CD4-positive, alpha-beta T cell (primary cell): ENCODE data around the gene MPI. TPM values are rescaled to one million over a fixed set of nuclear protein-coding genes. Genes with fewer than 3 reads are reported as not detected.
"Not testable (repeated sequence)": the region's sequence is repeated elsewhere in the genome, so short reads cannot be mapped to it uniquely, and the experiment has no call there.

Experiments
- ATAC-seq: fragments of 200-7000 bp; cut with Tn5 transposase; one replicate; pipeline ENCODE4 v1.10.0; 2022; ENCODE audit warnings: mild to moderate bottlenecking; ENCODE audit not compliant: poor library complexity
- CTCF ChIA-PET: fragments of 350-600 bp; sonication (Branson Sonifier 250); formaldehyde crosslinking; loops from one replicate; lab custom pipeline; 2021; ENCODE audit warnings: antibody characterized with exemption, inconsistent platforms; lab: Charles Lee
- POLR2A ChIA-PET: fragments of 350-600 bp; sonication (Branson Sonifier 250); formaldehyde crosslinking; loops from one replicate; lab custom pipeline; 2021; ENCODE audit warnings: antibody characterized with exemption, inconsistent platforms; lab: Charles Lee
- DNase-seq, 14 experiments: peaks; one replicate each; pipeline ENCODE4 v3.0.0-alpha.2; 2013 to 2020; ENCODE audit warnings: mixed read lengths in 2 of 14
- H3K27ac ChIP-seq, 2 donors: one replicate each; pipeline versions ENCODE4 v1.5.1 to v1.7.0; 2013; ENCODE audit warnings: low read length in 2 of 2, low read depth in 1 of 2, mild to moderate bottlenecking in 1 of 2
- H3K27me3 ChIP-seq, 2 experiments: 1 replicate in 1 of 2; 2 replicates in 1 of 2; pipeline versions ENCODE4 v1.6.1 to v1.7.0; 2013; ENCODE audit warnings: low read length in 2 of 2, control low read depth in 1 of 2, mild to moderate bottlenecking in 1 of 2, moderate library complexity in 1 of 2; ENCODE audit not compliant: insufficient read depth in 2 of 2, control insufficient read depth in 1 of 2
- H3K36me3 ChIP-seq: one replicate; pipeline ENCODE4 v1.6.1; 2013; ENCODE audit warnings: low read length, control low read depth; ENCODE audit not compliant: insufficient read depth
- H3K4me1 ChIP-seq: one replicate; pipeline ENCODE4 v1.6.1; 2013; ENCODE audit warnings: low read length, control low read depth; ENCODE audit not compliant: insufficient read depth
- H3K4me3 ChIP-seq: one replicate; pipeline ENCODE4 v1.5.1; 2013; ENCODE audit warnings: mild to moderate bottlenecking, low read length, moderate library complexity
- H3K9me3 ChIP-seq, 2 experiments: 1 replicate in 1 of 2; 2 replicates in 1 of 2; pipeline versions ENCODE4 v1.6.1 to v1.7.0; 2013; ENCODE audit warnings: low read length in 2 of 2, mild to moderate bottlenecking in 2 of 2, control low read depth in 1 of 2, moderate library complexity in 1 of 2; ENCODE audit not compliant: control insufficient read depth in 1 of 2, insufficient read depth in 1 of 2
- H3K27ac Mint-ChIP-seq: one replicate; pipeline ENCODE4 v1.8.0; 2020; ENCODE audit warnings: mixed read lengths
- H3K27me3 Mint-ChIP-seq: one replicate; pipeline ENCODE4 v1.8.0; 2021; ENCODE audit warnings: mixed read lengths
- H3K36me3 Mint-ChIP-seq: one replicate; pipeline ENCODE4 v1.8.0; 2021; ENCODE audit warnings: low read depth, mixed read lengths
- H3K4me1 Mint-ChIP-seq: one replicate; pipeline ENCODE4 v1.8.0; 2021; ENCODE audit warnings: low read depth, mixed read lengths
- H3K4me3 Mint-ChIP-seq: one replicate; pipeline ENCODE4 v1.8.0; 2020; ENCODE audit warnings: mild to moderate bottlenecking, mixed read lengths
- H3K9me3 Mint-ChIP-seq: one replicate; pipeline ENCODE4 v1.8.0; 2020; ENCODE audit warnings: mixed read lengths
- intact Hi-C, 2 experiments: fragments of 100-400 bp; cut with DNase I in 1 of 2; cut with micrococcal nuclease in 1 of 2; formaldehyde crosslinking; loops; one replicate each; pipeline versions ENCODE4 v1.15.1 to v1.9.0; 2023 to 2025; cut with DNase I, micrococcal nuclease
- total RNA-seq, 174 experiments: library from RNA in 2 of 174; stranded (reverse) in 2 of 174; gene quantifications; one replicate each; pipeline ENCODE4 v1.2.3 and lab custom pipeline; 2021 to 2026
- TF ChIP-seq, protein P1 (sequence below): fragments of 200-600 bp; IDR thresholded peaks from one replicate; pipeline ENCODE4 v1.8.0; 2022; ENCODE audit warnings: antibody characterized with exemption, mild to moderate bottlenecking

Gene MPI
- total RNA-seq, 2 experiments from 2014 or later = 28.9 to 30.3 TPM

- CTCF ChIA-PET = interaction anchor here (1.5 kb wide), 1 partner anchor 121 kb away, joined by 3 read pairs; no protein-coding TSS in a partner anchor
- H3K4me3 Mint-ChIP-seq = peak overlapping the region; percentile 2
Observed at GRCh38 chr15:74908635-74909034, 18.8 kb downstream of the MPI start.

DNA sequence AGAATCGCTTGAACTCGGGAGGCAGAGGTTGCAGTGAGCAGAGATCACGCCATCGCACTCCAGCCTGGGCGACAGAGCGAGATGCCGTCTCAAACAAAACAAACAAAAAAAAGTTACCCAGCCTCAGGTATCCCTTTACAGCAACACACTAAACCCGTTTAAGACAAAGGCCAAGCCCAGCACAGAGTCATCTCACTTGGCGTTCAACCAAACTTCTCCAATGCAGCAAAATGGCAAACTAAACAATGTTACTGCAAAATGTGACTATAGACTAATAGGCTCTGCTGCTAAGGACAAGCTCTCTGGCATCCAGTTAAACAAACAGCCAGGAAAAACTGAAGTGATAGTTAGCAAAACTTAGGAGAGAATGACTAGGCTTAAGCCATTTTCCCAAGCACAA, 23.2 kb downstream of the MPI start:
- H3K4me3 ChIP-seq = no peak overlapping the region
- TF ChIP-seq, protein P1, sequence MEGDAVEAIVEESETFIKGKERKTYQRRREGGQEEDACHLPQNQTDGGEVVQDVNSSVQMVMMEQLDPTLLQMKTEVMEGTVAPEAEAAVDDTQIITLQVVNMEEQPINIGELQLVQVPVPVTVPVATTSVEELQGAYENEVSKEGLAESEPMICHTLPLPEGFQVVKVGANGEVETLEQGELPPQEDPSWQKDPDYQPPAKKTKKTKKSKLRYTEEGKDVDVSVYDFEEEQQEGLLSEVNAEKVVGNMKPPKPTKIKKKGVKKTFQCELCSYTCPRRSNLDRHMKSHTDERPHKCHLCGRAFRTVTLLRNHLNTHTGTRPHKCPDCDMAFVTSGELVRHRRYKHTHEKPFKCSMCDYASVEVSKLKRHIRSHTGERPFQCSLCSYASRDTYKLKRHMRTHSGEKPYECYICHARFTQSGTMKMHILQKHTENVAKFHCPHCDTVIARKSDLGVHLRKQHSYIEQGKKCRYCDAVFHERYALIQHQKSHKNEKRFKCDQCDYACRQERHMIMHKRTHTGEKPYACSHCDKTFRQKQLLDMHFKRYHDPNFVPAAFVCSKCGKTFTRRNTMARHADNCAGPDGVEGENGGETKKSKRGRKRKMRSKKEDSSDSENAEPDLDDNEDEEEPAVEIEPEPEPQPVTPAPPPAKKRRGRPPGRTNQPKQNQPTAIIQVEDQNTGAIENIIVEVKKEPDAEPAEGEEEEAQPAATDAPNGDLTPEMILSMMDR = no peak
- peaks cover 2% of the 10 kb centered on the region for H3K4me1 ChIP-seq
- Mint-ChIP-seq H3K4me3 (no peak overlapping the region), H3K27me3 (no peaks in the 10 kb centered on the region), H3K9me3 (no peaks in the 10 kb centered on the region), H3K4me1 (no peaks in the 10 kb centered on the region), H3K27ac (no peak overlapping the region), H3K36me3 (peaks cover 39% of the 10 kb centered on the region)
- no peaks in the 10 kb centered on the region for H3K9me3 ChIP-seq
- ChIA-PET CTCF (no interaction called here), POLR2A (no interaction called here)
- no peak overlapping the region for H3K27ac ChIP-seq
- ATAC-seq (no peak), DNase-seq (no peak)
- no peaks in the 10 kb centered on the region for H3K27me3 ChIP-seq
- intact Hi-C loops = no loop called here
- H3K36me3 ChIP-seq = peaks cover 32% of the 10 kb centered on the region

More at GRCh38 chr15:74908635-74909034, 18.8 kb downstream of the MPI start:
- Histone ChIP-seq H3K4me1 (peaks cover 28% of the 10 kb centered on the region), H3K27me3 (no peaks in the 10 kb centered on the region), H3K27ac (no peak overlapping the region), H3K9me3 (no peaks in the 10 kb centered on the region), H3K36me3 (peaks cover 19% of the 10 kb centered on the region), H3K4me3 (no peak overlapping the region)
- no peak for DNase-seq
- no peaks in the 10 kb centered on the region for H3K27me3 Mint-ChIP-seq
- no peaks in the 10 kb centered on the region for H3K9me3 Mint-ChIP-seq
- POLR2A ChIA-PET = interaction anchor here (1.1 to 1.3 kb wide), 2 partner anchors 13 to 15 kb away, joined by 3 read pairs; no protein-coding TSS in a partner anchor
- intact Hi-C loops = no loop called here
- TF ChIP-seq, protein P1 = no peak
- H3K36me3 Mint-ChIP-seq = peaks cover 42% of the 10 kb centered on the region
- H3K4me1 Mint-ChIP-seq = peaks cover 33% of the 10 kb centered on the region
- ATAC-seq = no peak
- no peak overlapping the region for H3K27ac Mint-ChIP-seq

GRCh38 chr15:74913799-74914198, 24.0 kb downstream of the MPI start:
- H3K4me3 ChIP-seq, CTCF ChIA-PET, H3K4me1 Mint-ChIP-seq, H3K4me1 ChIP-seq, intact Hi-C loops, H3K27me3 Mint-ChIP-seq, H3K27ac ChIP-seq, H3K27me3 ChIP-seq, ATAC-seq, H3K9me3 ChIP-seq, DNase-seq, H3K27ac Mint-ChIP-seq, H3K4me3 Mint-ChIP-seq, H3K9me3 Mint-ChIP-seq: not testable (repeated sequence)
- POLR2A ChIA-PET = interaction anchor here (1.4 kb wide), 1 partner anchor 12 kb away, joined by 3 read pairs; no protein-coding TSS in a partner anchor
- peaks cover 46% of the 10 kb centered on the region for H3K36me3 Mint-ChIP-seq
- H3K36me3 ChIP-seq = peaks cover 40% of the 10 kb centered on the region

DNA sequence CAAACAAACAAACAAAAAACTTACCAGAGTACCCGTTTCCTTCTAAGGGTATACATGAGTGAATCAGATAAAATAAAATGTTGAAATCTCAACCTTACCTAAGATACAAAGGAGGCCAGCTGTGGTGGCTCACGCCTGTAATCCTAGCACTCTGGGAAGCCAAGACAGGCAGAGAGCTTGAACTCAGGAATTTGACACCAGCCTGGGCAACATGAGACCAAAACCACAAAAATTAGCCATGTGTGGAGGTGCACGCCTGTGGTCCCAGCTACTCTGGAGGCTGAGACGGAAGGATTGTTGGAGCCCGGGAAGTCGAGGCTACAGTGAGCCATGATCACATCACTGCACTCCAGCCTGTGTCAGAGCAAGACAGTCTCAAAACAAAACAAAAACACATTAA, 27.8 kb downstream of the MPI start:
- Histone ChIP-seq H3K36me3 (peaks cover 67% of the 10 kb centered on the region), H3K4me1 (no peaks in the 10 kb centered on the region), H3K27me3 (no peaks in the 10 kb centered on the region), H3K27ac (no peak overlapping the region), H3K9me3 (no peaks in the 10 kb centered on the region), H3K4me3 (no peak overlapping the region)
- no peak overlapping the region for H3K27ac Mint-ChIP-seq
- ChIA-PET POLR2A (interaction anchor here (0.6 kb wide), 1 partner anchor 454 kb away, joined by 3 read pairs; no protein-coding TSS in a partner anchor), CTCF (no interaction called here)
- DNase-seq = no peak
- no peaks in the 10 kb centered on the region for H3K27me3 Mint-ChIP-seq
- H3K4me3 Mint-ChIP-seq = no peak overlapping the region
- no peak for ATAC-seq
- H3K4me1 Mint-ChIP-seq = no peaks in the 10 kb centered on the region
- no peaks in the 10 kb centered on the region for H3K9me3 Mint-ChIP-seq
- TF ChIP-seq, protein P1 = no peak
- peaks cover 71% of the 10 kb centered on the region for H3K36me3 Mint-ChIP-seq
- intact Hi-C loops = no loop called here
